DOHH2 (cell line): ENCODE data around the gene AKAP17A.

Experiments
- H3F3A ChIP-seq: fragments of 200-600 bp; sonication (generic), shearing (Covaris generic); 2 replicates; pipeline ENCODE4 v1.6.0; 2016; ENCODE audit warnings: antibody characterized with exemption, mild to moderate bottlenecking; ENCODE audit not compliant: control insufficient read depth, insufficient read depth
- H3K27ac ChIP-seq: fragments of 200-600 bp; sonication (generic); 2 replicates; pipeline ENCODE4 v1.5.1; 2014; ENCODE audit warnings: low read depth, mild to moderate bottlenecking, low read length, moderate library complexity
- H3K27me3 ChIP-seq: fragments of 200-600 bp; sonication (generic); 2 replicates; pipeline ENCODE4 v1.6.1; 2014; ENCODE audit warnings: mild to moderate bottlenecking, low read length, mixed read lengths; ENCODE audit not compliant: control insufficient read depth
- H3K36me3 ChIP-seq: fragments of 200-600 bp; sonication (generic); 2 replicates; pipeline ENCODE4 v1.6.1; 2014; ENCODE audit warnings: mild to moderate bottlenecking, low read length, moderate library complexity, mixed read lengths; ENCODE audit not compliant: control insufficient read depth
- H3K4me1 ChIP-seq: fragments of 200-600 bp; sonication (generic); 2 replicates; pipeline ENCODE4 v1.6.1; 2014; ENCODE audit warnings: mild to moderate bottlenecking, low read length, mixed read lengths; ENCODE audit not compliant: control insufficient read depth
- H3K4me2 ChIP-seq: fragments of 200-600 bp; sonication (generic); 2 replicates; pipeline ENCODE4 v1.6.0; 2014; ENCODE audit warnings: mild to moderate bottlenecking, low read length, moderate library complexity
- H3K4me3 ChIP-seq: fragments of 200-600 bp; sonication (generic); 2 replicates; pipeline ENCODE4 v1.5.1; 2014; ENCODE audit warnings: mild to moderate bottlenecking, low read length, mixed read lengths
- H3K79me2 ChIP-seq: fragments of 200-600 bp; sonication (generic); 2 replicates; pipeline ENCODE4 v1.6.1; 2014; ENCODE audit warnings: mild to moderate bottlenecking, low read length, mixed read lengths; ENCODE audit not compliant: control insufficient read depth
- H3K9me2 ChIP-seq: fragments of 200-600 bp; sonication (generic); replicated peaks from 2 replicates; pipeline ENCODE4 v1.6.1; 2014; ENCODE audit warnings: mild to moderate bottlenecking, low read length, mixed read lengths; ENCODE audit not compliant: control insufficient read depth
- H3K9me3 ChIP-seq: fragments of 200-600 bp; sonication (generic); 2 replicates; pipeline ENCODE4 v1.6.1; 2014; ENCODE audit warnings: antibody characterized with exemption, low read length, mixed read lengths; ENCODE audit not compliant: control insufficient read depth, insufficient read depth
- H4K20me1 ChIP-seq: fragments of 200-600 bp; sonication (generic); 2 replicates; pipeline ENCODE4 v1.6.0; 2014; ENCODE audit warnings: low read depth, mild to moderate bottlenecking, antibody characterized with exemption, low read length, moderate library complexity; ENCODE audit not compliant: control insufficient read depth, insufficient read depth
- CTCF ChIP-seq: fragments of 200-600 bp; sonication (generic); IDR thresholded peaks from one replicate; pipeline ENCODE4 v1.5.1; 2014; ENCODE audit warnings: antibody characterized with exemption, mild to moderate bottlenecking, low read depth, low read length; ENCODE audit not compliant: poor library complexity, severe bottlenecking
- EZH2phosphoT487 ChIP-seq: fragments of 200-600 bp; sonication (generic); IDR thresholded peaks from 2 replicates; pipeline ENCODE4 v1.6.1; 2017; ENCODE audit warnings: borderline replicate concordance, mild to moderate bottlenecking, antibody characterized with exemption, low read length, moderate library complexity, mixed read lengths

Gene AKAP17A

GRCh38 chrX:1612641-1613286, 21.4 kb downstream of the AKAP17A start:
- H3K27me3 ChIP-seq: no peaks in the 10 kb centered on the region
- no peak overlapping the region for H3K4me3 ChIP-seq
- no peak for TF ChIP-seq CTCF
- no peak for TF ChIP-seq EZH2phosphoT487
- no peaks in the 10 kb centered on the region for H3K36me3 ChIP-seq
- no peaks in the 10 kb centered on the region; the same call in 1 of the 2 replicates for H3F3A ChIP-seq
- H3K79me2 ChIP-seq: no peaks in the 10 kb centered on the region
- H4K20me1 ChIP-seq: no peaks in the 10 kb centered on the region
- H3K9me3 ChIP-seq: no peaks in the 10 kb centered on the region
- H3K4me1 ChIP-seq: peaks cover 29% of the 10 kb centered on the region
- no peaks in the 10 kb centered on the region for H3K9me2 ChIP-seq
- no peak overlapping the region for H3K4me2 ChIP-seq
- no peak overlapping the region for H3K27ac ChIP-seq

GRCh38 chrX:1614927-1615326, 23.5 kb downstream of the AKAP17A start, which contains the start of gene ASMT:
Gene ASMT, plus strand, starts transcription at chrX:1615059. Its CDS starts 141 bp downstream, at chrX:1615200.
- Histone ChIP-seq H3K36me3 (no peaks in the 10 kb centered on the region), H3K4me1 (peaks cover 27% of the 10 kb centered on the region), H3K27ac (no peak within 1 kb of the TSS), H3K9me3 (no peaks in the 10 kb centered on the region), H3K79me2 (no peaks in the 10 kb centered on the region), H3K4me3 (no peak within 1 kb of the TSS), H3K27me3 (no peaks in the 10 kb centered on the region), H3K4me2 (peak within 1 kb of the TSS; percentile 34; the same call in 1 of the 2 replicates), H3K9me2 (no peaks in the 10 kb centered on the region), H4K20me1 (no peaks in the 10 kb centered on the region), H3F3A (no peaks in the 10 kb centered on the region; the same call in 1 of the 2 replicates)
- no peak for TF ChIP-seq EZH2phosphoT487
- no peak for TF ChIP-seq CTCF

GRCh38 chrX:1618689-1619088, 27.3 kb downstream of the AKAP17A start:
- Histone ChIP-seq H3K4me2 (no peak overlapping the region), H3K9me3 (no peaks in the 10 kb centered on the region), H3K27ac (no peak overlapping the region), H4K20me1 (no peaks in the 10 kb centered on the region), H3K27me3 (no peaks in the 10 kb centered on the region), H3K79me2 (no peaks in the 10 kb centered on the region), H3K4me1 (peaks cover 59% of the 10 kb centered on the region), H3K4me3 (no peak overlapping the region), H3K36me3 (no peaks in the 10 kb centered on the region), H3K9me2 (no peaks in the 10 kb centered on the region), H3F3A (peaks cover 5% of the 10 kb centered on the region; the same call in 1 of the 2 replicates)
- TF ChIP-seq CTCF: no peak
- TF ChIP-seq EZH2phosphoT487: no peak
